ENCODE results near the gene FOXP1. TPM values are rescaled to one million over a fixed set of nuclear protein-coding genes. Genes with fewer than 3 reads are reported as not detected.

The FOXP1 gene
- total and polyA plus RNA-seq, 2 of the 13 experiments (the other 11 are each of a cell fraction or from before 2014, with no cell fraction given), result 40.4 to 59.0 TPM

DNA sequence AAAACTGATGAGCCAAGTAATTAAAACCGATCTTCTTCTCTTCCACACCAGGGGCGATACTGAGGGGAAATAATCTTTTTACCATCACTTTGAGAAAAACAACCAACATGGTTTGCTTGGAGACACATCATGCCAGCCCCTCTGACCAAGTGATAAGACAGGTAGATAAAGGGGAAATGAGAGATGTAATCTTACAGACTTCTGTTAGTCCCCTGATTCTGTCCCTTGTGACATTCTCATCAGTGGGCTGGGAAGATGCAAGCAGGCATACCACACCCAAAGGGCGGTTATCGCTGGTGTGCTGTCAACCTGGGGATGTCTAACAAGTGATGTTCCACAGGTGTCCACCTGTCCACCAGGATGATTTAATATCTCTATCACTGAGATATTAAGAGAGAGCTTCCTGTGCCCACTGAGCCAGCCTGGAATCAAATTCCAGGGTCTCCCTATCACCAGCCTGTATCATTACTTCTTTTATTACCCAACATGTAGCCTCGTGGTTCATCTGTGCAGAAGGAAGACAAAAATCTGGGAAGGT lies 315.0 kb downstream of the FOXP1 start:
- no peak overlapping the region for H3K27ac ChIP-seq (ENCODE audit: extremely low read length, insufficient read depth, low read length)
- no peak overlapping the region for H3K9ac ChIP-seq (ENCODE audit: insufficient read depth, low read depth, low read length)
- peaks cover 18% of the 10 kb centered on the region for H3K4me1 ChIP-seq (ENCODE audit: insufficient read depth, low read length)
- no peaks in the 10 kb centered on the region for H3K9me3 ChIP-seq (ENCODE audit: low read length)
- H2AFZ ChIP-seq (ENCODE audit: low read length), result no peak overlapping the region
- H4K20me1 ChIP-seq (ENCODE audit: insufficient read depth, low read length), result no peaks in the 10 kb centered on the region
- TF ChIP-seq HOXA3 (CRISPR knock-in tag; IDR thresholded peaks at IDR 0.05), result no peak
- TF ChIP-seq FOXM1 (CRISPR knock-in tag; IDR thresholded peaks at IDR 0.05), result no peak
- TF ChIP-seq TSC22D2 (CRISPR knock-in tag; IDR thresholded peaks at IDR 0.05; ENCODE audit: borderline replicate concordance), result no peak
- TF ChIP-seq, protein P1, sequence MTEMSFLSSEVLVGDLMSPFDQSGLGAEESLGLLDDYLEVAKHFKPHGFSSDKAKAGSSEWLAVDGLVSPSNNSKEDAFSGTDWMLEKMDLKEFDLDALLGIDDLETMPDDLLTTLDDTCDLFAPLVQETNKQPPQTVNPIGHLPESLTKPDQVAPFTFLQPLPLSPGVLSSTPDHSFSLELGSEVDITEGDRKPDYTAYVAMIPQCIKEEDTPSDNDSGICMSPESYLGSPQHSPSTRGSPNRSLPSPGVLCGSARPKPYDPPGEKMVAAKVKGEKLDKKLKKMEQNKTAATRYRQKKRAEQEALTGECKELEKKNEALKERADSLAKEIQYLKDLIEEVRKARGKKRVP (CRISPR knock-in tag; IDR thresholded peaks at IDR 0.05), result no peak
- no peak for TF ChIP-seq BRCA1 (CRISPR knock-in tag; IDR thresholded peaks at IDR 0.05)
- TF ChIP-seq PPARG (CRISPR knock-in tag; conservative IDR thresholded peaks at IDR 0.05), result no peak
- WGBS (ENCODE audit: low lambda C conversion rate), result 98% methylated on average over 5 of the region's 5 CpGs
- H3K4me2 ChIP-seq (ENCODE audit: low read depth, low read length), result no peak overlapping the region
- FAIRE-seq (no peak), DNase-seq (ENCODE audit: low spot score) (no peak), ATAC-seq (no peak)
- BruUV-seq (replicated peaks), result no TSS peak
- peaks cover 0 to 9% of the 10 kb centered on the region in 2 experiments; a peak in 2 of 5 replicates for H3K36me3 ChIP-seq (replicated peaks in 1 of 2; ENCODE audit: control insufficient read depth in 1 of 2, insufficient read depth in 2 of 2, low read length in 2 of 2)
- no peaks in the 10 kb centered on the region for H3K27me3 ChIP-seq (ENCODE audit: control insufficient read depth in 1 of 2, insufficient read depth in 2 of 2, low read length in 2 of 2)
- CTCF ChIA-PET (ENCODE audit: low intra/inter-chr PET ratio, low total read pairs), result no interaction called here
- H3K4me3 ChIP-seq (replicated peaks in 1 of 3; ENCODE audit: insufficient read depth in 1 of 3, low read depth in 2 of 3, low read length in 3 of 3), result no peak overlapping the region
- H3K79me2 ChIP-seq (ENCODE audit: insufficient read depth, low read length), result no peaks in the 10 kb centered on the region
- in situ Hi-C loops (cut with HindIII; ENCODE audit: extremely low pct_ligation_motif_present, low pct_unique_long_range_greater_than_20kb), result no loop called here
- intact Hi-C loops (cut with micrococcal nuclease; ENCODE audit: unreplicated experiment), result no loop called here
- POLR2A ChIA-PET, result interaction anchor here (0.7 kb wide), 1 partner anchor 60 kb away, joined by 3 read pairs; no protein-coding TSS in a partner anchor

DNA sequence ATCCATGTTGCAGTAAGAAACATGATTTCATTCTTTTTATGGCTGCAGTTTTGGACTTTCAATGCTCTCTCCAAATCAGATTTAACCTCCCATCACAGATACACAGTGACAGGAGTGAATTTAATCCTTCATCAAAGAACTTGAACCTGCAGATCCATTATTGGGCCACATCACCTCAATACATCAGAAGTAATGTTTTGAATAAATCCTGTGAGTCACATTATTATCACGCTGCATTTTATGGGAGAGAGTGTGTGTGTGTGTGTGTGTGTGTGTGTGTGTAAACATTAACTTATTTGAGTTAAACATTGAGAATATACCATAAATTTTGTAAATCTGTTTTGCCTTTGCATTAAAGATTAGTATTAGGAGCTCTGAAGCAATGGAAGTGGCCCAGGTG lies 316.7 kb downstream of the FOXP1 start:
- Histone ChIP-seq H3K4me3 (replicated peaks in 1 of 3; ENCODE audit: insufficient read depth in 1 of 3, low read depth in 2 of 3, low read length in 3 of 3) (no peak overlapping the region), H3K36me3 (replicated peaks in 1 of 2; ENCODE audit: control insufficient read depth in 1 of 2, insufficient read depth in 2 of 2, low read length in 2 of 2) (peaks cover 0 to 3% of the 10 kb centered on the region in 2 experiments; a peak in 1 of 5 replicates), H3K79me2 (ENCODE audit: insufficient read depth, low read length) (no peaks in the 10 kb centered on the region), H3K27ac (ENCODE audit: extremely low read length, insufficient read depth, low read length) (no peak overlapping the region), H3K9me3 (ENCODE audit: low read length) (no peaks in the 10 kb centered on the region), H3K27me3 (ENCODE audit: control insufficient read depth in 1 of 2, insufficient read depth in 2 of 2, low read length in 2 of 2) (no peaks in the 10 kb centered on the region), H3K9ac (ENCODE audit: insufficient read depth, low read depth, low read length) (no peak overlapping the region), H3K4me1 (ENCODE audit: insufficient read depth, low read length) (peaks cover 34% of the 10 kb centered on the region), H2AFZ (ENCODE audit: low read length) (no peak overlapping the region), H3K4me2 (ENCODE audit: low read depth, low read length) (no peak overlapping the region), H4K20me1 (ENCODE audit: insufficient read depth, low read length) (no peaks in the 10 kb centered on the region)
- no TSS peak for BruUV-seq (replicated peaks)
- POLR2A ChIA-PET, result no interaction called here
- ATAC-seq (no peak), FAIRE-seq (no peak), DNase-seq (ENCODE audit: low spot score) (no peak)
- WGBS (ENCODE audit: low lambda C conversion rate), result 97% methylated on average over 1 of the region's 1 CpG
- CTCF ChIA-PET (ENCODE audit: low intra/inter-chr PET ratio, low total read pairs), result no interaction called here
- in situ Hi-C loops (cut with HindIII; ENCODE audit: extremely low pct_ligation_motif_present, low pct_unique_long_range_greater_than_20kb), result no loop called here
- intact Hi-C loops (cut with micrococcal nuclease; ENCODE audit: unreplicated experiment), result no loop called here
- TF ChIP-seq ZFY (CRISPR knock-in tag; IDR thresholded peaks at IDR 0.05), result no peak
- TF ChIP-seq, protein P2, sequence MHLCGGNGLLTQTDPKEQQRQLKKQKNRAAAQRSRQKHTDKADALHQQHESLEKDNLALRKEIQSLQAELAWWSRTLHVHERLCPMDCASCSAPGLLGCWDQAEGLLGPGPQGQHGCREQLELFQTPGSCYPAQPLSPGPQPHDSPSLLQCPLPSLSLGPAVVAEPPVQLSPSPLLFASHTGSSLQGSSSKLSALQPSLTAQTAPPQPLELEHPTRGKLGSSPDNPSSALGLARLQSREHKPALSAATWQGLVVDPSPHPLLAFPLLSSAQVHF (CRISPR knock-in tag; IDR thresholded peaks at IDR 0.05), result no peak
- no peak for TF ChIP-seq NFE2L2 (IDR thresholded peaks at IDR 0.05; ENCODE audit: low read length)
- no peak for TF ChIP-seq ZNF776 (CRISPR knock-in tag; IDR thresholded peaks at IDR 0.05)
- no peak for TF ChIP-seq SP140L (CRISPR knock-in tag; IDR thresholded peaks at IDR 0.05; ENCODE audit: borderline replicate concordance)
- no peak for TF ChIP-seq XRCC5 (optimal IDR thresholded peaks at IDR 0.05; ENCODE audit: low read length)
- TF ChIP-seq ZNF615 (CRISPR knock-in tag; IDR thresholded peaks at IDR 0.05; ENCODE audit: borderline replicate concordance), result no peak
- no peak for TF ChIP-seq NCOA2 (CRISPR knock-in tag; IDR thresholded peaks at IDR 0.05)
- TF ChIP-seq ZNF556 (CRISPR knock-in tag; IDR thresholded peaks at IDR 0.05; ENCODE audit: borderline replicate concordance), result no peak
- no peak for TF ChIP-seq KLF16 (CRISPR knock-in tag; IDR thresholded peaks at IDR 0.05)
- no peak for TF ChIP-seq NONO (IDR thresholded peaks at IDR 0.05)
- TF ChIP-seq NONO (CRISPR knock-in tag; conservative IDR thresholded peaks at IDR 0.05), result no peak
- no peak for TF ChIP-seq CEBPG (CRISPR knock-in tag; IDR thresholded peaks at IDR 0.05)
